ENCODE results near the gene PDZD4. TPM values are rescaled to one million over a fixed set of nuclear protein-coding genes. Genes with fewer than 3 reads are reported as not detected.

Gene PDZD4
- total and polyA plus RNA-seq, 9 of the 15 experiments (the other 6 are each of a cell fraction or from before 2014, with no cell fraction given) = 0.05 to 0.38 (median 0.07) TPM; not detected in 5

DNA sequence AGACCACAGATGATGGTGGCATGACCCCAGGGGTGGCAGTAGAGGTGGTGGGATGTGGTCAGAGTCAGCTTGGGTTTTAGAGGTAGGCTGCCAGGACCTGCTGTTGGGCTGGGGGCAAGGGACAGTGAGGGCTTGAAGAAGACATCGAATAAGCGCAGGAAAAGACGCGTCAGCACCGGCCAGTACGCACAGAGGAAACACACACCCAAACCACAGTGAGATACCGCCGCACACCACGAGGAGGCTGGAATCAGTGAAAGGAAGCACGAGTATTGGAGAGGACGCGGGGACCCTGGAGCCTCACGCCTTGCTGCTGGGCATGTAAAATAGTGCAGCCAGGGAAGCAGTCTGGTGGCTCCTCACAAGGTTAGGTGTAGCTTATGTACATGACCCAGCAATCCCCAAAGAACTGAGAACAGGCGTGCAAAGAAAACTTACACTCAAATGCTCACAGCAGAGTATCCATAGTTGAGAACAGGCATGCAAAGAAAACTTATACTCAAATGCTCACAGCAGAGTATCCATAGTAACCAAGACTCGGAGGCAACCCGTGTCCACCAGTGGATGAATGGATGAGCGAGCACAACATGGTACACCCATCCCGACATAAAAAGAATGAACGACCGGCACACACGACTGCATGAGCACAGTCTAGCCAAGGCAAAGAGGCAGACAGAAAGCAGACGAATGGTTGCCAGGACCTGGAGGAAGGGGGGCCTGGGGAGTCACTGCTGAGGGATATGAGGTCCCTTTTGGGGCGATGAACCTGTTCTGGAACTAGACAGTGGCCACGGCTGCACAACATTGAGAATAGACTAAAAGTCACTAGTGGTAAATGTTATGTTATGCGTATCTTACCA is 13.3 kb downstream of the PDZD4 start (continued):
- TF ChIP-seq, protein P1, sequence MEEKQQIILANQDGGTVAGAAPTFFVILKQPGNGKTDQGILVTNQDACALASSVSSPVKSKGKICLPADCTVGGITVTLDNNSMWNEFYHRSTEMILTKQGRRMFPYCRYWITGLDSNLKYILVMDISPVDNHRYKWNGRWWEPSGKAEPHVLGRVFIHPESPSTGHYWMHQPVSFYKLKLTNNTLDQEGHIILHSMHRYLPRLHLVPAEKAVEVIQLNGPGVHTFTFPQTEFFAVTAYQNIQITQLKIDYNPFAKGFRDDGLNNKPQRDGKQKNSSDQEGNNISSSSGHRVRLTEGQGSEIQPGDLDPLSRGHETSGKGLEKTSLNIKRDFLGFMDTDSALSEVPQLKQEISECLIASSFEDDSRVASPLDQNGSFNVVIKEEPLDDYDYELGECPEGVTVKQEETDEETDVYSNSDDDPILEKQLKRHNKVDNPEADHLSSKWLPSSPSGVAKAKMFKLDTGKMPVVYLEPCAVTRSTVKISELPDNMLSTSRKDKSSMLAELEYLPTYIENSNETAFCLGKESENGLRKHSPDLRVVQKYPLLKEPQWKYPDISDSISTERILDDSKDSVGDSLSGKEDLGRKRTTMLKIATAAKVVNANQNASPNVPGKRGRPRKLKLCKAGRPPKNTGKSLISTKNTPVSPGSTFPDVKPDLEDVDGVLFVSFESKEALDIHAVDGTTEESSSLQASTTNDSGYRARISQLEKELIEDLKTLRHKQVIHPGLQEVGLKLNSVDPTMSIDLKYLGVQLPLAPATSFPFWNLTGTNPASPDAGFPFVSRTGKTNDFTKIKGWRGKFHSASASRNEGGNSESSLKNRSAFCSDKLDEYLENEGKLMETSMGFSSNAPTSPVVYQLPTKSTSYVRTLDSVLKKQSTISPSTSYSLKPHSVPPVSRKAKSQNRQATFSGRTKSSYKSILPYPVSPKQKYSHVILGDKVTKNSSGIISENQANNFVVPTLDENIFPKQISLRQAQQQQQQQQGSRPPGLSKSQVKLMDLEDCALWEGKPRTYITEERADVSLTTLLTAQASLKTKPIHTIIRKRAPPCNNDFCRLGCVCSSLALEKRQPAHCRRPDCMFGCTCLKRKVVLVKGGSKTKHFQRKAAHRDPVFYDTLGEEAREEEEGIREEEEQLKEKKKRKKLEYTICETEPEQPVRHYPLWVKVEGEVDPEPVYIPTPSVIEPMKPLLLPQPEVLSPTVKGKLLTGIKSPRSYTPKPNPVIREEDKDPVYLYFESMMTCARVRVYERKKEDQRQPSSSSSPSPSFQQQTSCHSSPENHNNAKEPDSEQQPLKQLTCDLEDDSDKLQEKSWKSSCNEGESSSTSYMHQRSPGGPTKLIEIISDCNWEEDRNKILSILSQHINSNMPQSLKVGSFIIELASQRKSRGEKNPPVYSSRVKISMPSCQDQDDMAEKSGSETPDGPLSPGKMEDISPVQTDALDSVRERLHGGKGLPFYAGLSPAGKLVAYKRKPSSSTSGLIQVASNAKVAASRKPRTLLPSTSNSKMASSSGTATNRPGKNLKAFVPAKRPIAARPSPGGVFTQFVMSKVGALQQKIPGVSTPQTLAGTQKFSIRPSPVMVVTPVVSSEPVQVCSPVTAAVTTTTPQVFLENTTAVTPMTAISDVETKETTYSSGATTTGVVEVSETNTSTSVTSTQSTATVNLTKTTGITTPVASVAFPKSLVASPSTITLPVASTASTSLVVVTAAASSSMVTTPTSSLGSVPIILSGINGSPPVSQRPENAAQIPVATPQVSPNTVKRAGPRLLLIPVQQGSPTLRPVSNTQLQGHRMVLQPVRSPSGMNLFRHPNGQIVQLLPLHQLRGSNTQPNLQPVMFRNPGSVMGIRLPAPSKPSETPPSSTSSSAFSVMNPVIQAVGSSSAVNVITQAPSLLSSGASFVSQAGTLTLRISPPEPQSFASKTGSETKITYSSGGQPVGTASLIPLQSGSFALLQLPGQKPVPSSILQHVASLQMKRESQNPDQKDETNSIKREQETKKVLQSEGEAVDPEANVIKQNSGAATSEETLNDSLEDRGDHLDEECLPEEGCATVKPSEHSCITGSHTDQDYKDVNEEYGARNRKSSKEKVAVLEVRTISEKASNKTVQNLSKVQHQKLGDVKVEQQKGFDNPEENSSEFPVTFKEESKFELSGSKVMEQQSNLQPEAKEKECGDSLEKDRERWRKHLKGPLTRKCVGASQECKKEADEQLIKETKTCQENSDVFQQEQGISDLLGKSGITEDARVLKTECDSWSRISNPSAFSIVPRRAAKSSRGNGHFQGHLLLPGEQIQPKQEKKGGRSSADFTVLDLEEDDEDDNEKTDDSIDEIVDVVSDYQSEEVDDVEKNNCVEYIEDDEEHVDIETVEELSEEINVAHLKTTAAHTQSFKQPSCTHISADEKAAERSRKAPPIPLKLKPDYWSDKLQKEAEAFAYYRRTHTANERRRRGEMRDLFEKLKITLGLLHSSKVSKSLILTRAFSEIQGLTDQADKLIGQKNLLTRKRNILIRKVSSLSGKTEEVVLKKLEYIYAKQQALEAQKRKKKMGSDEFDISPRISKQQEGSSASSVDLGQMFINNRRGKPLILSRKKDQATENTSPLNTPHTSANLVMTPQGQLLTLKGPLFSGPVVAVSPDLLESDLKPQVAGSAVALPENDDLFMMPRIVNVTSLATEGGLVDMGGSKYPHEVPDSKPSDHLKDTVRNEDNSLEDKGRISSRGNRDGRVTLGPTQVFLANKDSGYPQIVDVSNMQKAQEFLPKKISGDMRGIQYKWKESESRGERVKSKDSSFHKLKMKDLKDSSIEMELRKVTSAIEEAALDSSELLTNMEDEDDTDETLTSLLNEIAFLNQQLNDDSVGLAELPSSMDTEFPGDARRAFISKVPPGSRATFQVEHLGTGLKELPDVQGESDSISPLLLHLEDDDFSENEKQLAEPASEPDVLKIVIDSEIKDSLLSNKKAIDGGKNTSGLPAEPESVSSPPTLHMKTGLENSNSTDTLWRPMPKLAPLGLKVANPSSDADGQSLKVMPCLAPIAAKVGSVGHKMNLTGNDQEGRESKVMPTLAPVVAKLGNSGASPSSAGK (IDR thresholded peaks at IDR 0.05) = peak; percentile 54
- TF ChIP-seq ZNF316 (IDR thresholded peaks at IDR 0.05) = peak; percentile 28
- TF ChIP-seq, protein P2, sequence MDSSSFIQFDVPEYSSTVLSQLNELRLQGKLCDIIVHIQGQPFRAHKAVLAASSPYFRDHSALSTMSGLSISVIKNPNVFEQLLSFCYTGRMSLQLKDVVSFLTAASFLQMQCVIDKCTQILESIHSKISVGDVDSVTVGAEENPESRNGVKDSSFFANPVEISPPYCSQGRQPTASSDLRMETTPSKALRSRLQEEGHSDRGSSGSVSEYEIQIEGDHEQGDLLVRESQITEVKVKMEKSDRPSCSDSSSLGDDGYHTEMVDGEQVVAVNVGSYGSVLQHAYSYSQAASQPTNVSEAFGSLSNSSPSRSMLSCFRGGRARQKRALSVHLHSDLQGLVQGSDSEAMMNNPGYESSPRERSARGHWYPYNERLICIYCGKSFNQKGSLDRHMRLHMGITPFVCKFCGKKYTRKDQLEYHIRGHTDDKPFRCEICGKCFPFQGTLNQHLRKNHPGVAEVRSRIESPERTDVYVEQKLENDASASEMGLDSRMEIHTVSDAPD (CRISPR knock-in tag; IDR thresholded peaks at IDR 0.05) = no peak
- no peak for TF ChIP-seq ARID1B (IDR thresholded peaks at IDR 0.05)
- TF ChIP-seq, protein P3, sequence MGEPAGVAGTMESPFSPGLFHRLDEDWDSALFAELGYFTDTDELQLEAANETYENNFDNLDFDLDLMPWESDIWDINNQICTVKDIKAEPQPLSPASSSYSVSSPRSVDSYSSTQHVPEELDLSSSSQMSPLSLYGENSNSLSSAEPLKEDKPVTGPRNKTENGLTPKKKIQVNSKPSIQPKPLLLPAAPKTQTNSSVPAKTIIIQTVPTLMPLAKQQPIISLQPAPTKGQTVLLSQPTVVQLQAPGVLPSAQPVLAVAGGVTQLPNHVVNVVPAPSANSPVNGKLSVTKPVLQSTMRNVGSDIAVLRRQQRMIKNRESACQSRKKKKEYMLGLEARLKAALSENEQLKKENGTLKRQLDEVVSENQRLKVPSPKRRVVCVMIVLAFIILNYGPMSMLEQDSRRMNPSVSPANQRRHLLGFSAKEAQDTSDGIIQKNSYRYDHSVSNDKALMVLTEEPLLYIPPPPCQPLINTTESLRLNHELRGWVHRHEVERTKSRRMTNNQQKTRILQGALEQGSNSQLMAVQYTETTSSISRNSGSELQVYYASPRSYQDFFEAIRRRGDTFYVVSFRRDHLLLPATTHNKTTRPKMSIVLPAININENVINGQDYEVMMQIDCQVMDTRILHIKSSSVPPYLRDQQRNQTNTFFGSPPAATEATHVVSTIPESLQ (CRISPR knock-in tag; IDR thresholded peaks at IDR 0.05) = no peak
- TF ChIP-seq, protein P4, sequence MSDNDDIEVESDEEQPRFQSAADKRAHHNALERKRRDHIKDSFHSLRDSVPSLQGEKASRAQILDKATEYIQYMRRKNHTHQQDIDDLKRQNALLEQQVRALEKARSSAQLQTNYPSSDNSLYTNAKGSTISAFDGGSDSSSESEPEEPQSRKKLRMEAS (CRISPR knock-in tag; IDR thresholded peaks at IDR 0.05) = peak; percentile 46
- TF ChIP-seq NRF1 (conservative IDR thresholded peaks at IDR 0.05 in 1 of 2, IDR thresholded peaks at IDR 0.05 in 1 of 2) = peak; percentile 37 to 43; a peak in 2 of 4 replicates
- TF ChIP-seq EP400 (IDR thresholded peaks at IDR 0.05) = peak; percentile 19; the same call in 1 of the 2 replicates
- no peak for TF ChIP-seq KLF13 (tag; IDR thresholded peaks at IDR 0.05; ENCODE audit: borderline replicate concordance, low read depth)
- no peak for TF ChIP-seq PTBP1 (IDR thresholded peaks at IDR 0.05; ENCODE audit: low read depth, low read length)
- no peak for TF ChIP-seq ZC3H4 (CRISPR knock-in tag; IDR thresholded peaks at IDR 0.05; ENCODE audit: borderline replicate concordance)
- TF ChIP-seq ZBED1 (IDR thresholded peaks at IDR 0.05) = no peak

Data from K562 (cell line).